GM23338 (cell line): ENCODE results near the gene CAV2. TPM values are rescaled to one million over a fixed set of nuclear protein-coding genes. Genes with fewer than 3 reads are reported as not detected.

ENCODE experiments used
- ATAC-seq: fragments of 200-7000 bp; cut with Tn5 transposase; 3 replicates; pipeline ENCODE4 v1.9.1; 2020
- DNase-seq: peaks from one replicate; pipeline ENCODE4 v3.0.0-alpha.2; 2015; ENCODE audit warnings: low spot score
- H2AFZ ChIP-seq: fragments of 200-600 bp; sonication (generic); 2 replicates; pipeline ENCODE4 v1.8.0; 2016; ENCODE audit warnings: antibody characterized with exemption, mild to moderate bottlenecking, moderate library complexity
- H3F3A ChIP-seq: fragments of 200-600 bp; sonication (generic); replicated peaks from 2 replicates; pipeline ENCODE4 v1.8.0; 2017; ENCODE audit warnings: antibody characterized with exemption, mixed run types, low read depth
- H3K27ac ChIP-seq: fragments of 200-600 bp; sonication (generic); 2 replicates; pipeline ENCODE4 v1.6.1; 2016; ENCODE audit warnings: low read depth
- H3K27me3 ChIP-seq: fragments of 200-600 bp; sonication (generic); 2 replicates; pipeline ENCODE4 v1.8.0; 2016; ENCODE audit warnings: mild to moderate bottlenecking, mixed run types, moderate library complexity; ENCODE audit not compliant: insufficient read depth
- H3K36me3 ChIP-seq: fragments of 200-600 bp; sonication (generic); 2 replicates; pipeline ENCODE4 v1.8.0; 2016; ENCODE audit warnings: mild to moderate bottlenecking; ENCODE audit not compliant: insufficient read depth
- H3K4me1 ChIP-seq: fragments of 200-600 bp; sonication (generic); 2 replicates; pipeline ENCODE4 v1.8.0; 2016; ENCODE audit warnings: mild to moderate bottlenecking, moderate library complexity; ENCODE audit not compliant: insufficient read depth
- H3K4me2 ChIP-seq: fragments of 200-600 bp; sonication (generic); 2 replicates; pipeline ENCODE4 v1.7.1; 2017; ENCODE audit warnings: mixed run types
- H3K4me3 ChIP-seq: fragments of 200-600 bp; sonication (generic); 2 replicates; pipeline ENCODE4 v1.6.1; 2016; ENCODE audit warnings: mixed run types
- H3K79me2 ChIP-seq: fragments of 200-600 bp; sonication (generic); replicated peaks from 2 replicates; pipeline ENCODE4 v1.8.0; 2017; ENCODE audit warnings: mild to moderate bottlenecking; ENCODE audit not compliant: insufficient read depth
- H3K9me2 ChIP-seq: fragments of 200-600 bp; sonication (generic); 2 replicates; pipeline ENCODE4 v1.8.0; 2017; ENCODE audit not compliant: insufficient read depth
- H4K20me1 ChIP-seq: fragments of 200-600 bp; sonication (generic); replicated peaks from 2 replicates; pipeline ENCODE4 v1.8.0; 2017; ENCODE audit warnings: mild to moderate bottlenecking; ENCODE audit not compliant: insufficient read depth
- H3K27ac Mint-ChIP-seq: 2 replicates; pipeline ENCODE4 v1.8.0; 2020; ENCODE audit warnings: inconsistent platforms, mild to moderate bottlenecking, moderate library complexity, mixed read lengths
- H3K27me3 Mint-ChIP-seq: 3 replicates; pipeline ENCODE4 v1.8.0; 2022; ENCODE audit warnings: low read depth, mild to moderate bottlenecking, moderate library complexity, mixed read lengths, inconsistent platforms; ENCODE audit not compliant: insufficient read depth, poor library complexity
- H3K36me3 Mint-ChIP-seq: 3 replicates; pipeline ENCODE4 v1.8.0; 2021; ENCODE audit warnings: low read depth, mild to moderate bottlenecking, inconsistent platforms, moderate library complexity, mixed read lengths
- H3K4me1 Mint-ChIP-seq: 3 replicates; pipeline ENCODE4 v1.8.0; 2020; ENCODE audit warnings: mild to moderate bottlenecking, inconsistent platforms, mixed read lengths
- H3K4me3 Mint-ChIP-seq: 3 replicates; pipeline ENCODE4 v1.8.0; 2021; ENCODE audit warnings: moderate library complexity, mild to moderate bottlenecking, inconsistent platforms, mixed read lengths
- H3K9me3 Mint-ChIP-seq: 3 replicates; pipeline ENCODE4 v1.8.0; 2020; ENCODE audit warnings: moderate library complexity, mild to moderate bottlenecking, inconsistent platforms, mixed read lengths
- CREB1 ChIP-seq: fragments of 250-450 bp; sonication (Bioruptor Pico); IDR thresholded peaks from 2 replicates; pipeline ENCODE4 v1.5.0; 2020; ENCODE audit warnings: low read depth, mild to moderate bottlenecking, moderate library complexity
- ETS1 ChIP-seq: IDR thresholded peaks from 2 replicates; pipeline ENCODE4 v1.6.1; 2016; ENCODE audit warnings: antibody characterized with exemption
- EZH2 ChIP-seq: fragments of 200-600 bp; sonication (generic); IDR thresholded peaks from one replicate; pipeline ENCODE4 v1.8.0; 2017; ENCODE audit warnings: antibody characterized with exemption, mild to moderate bottlenecking, low read depth; ENCODE audit not compliant: unreplicated experiment
- NANOG ChIP-seq: IDR thresholded peaks from 2 replicates; pipeline ENCODE4 v1.6.1; 2016; ENCODE audit warnings: antibody characterized with exemption, borderline replicate concordance
- REST ChIP-seq: IDR thresholded peaks from one replicate; pipeline ENCODE4 v1.6.1; 2018; ENCODE audit warnings: antibody characterized with exemption; ENCODE audit not compliant: unreplicated experiment
- ZNF114 ChIP-seq: fragments of 250-450 bp; sonication (Bioruptor Pico); IDR thresholded peaks from 2 replicates; pipeline ENCODE4 v1.5.0; 2020; ENCODE audit warnings: mild to moderate bottlenecking, moderate library complexity
- ZNF331 ChIP-seq: fragments of 250-450 bp; sonication (Bioruptor Pico); IDR thresholded peaks from 2 replicates; pipeline ENCODE4 v1.5.0; 2020; ENCODE audit warnings: low read depth, mild to moderate bottlenecking, moderate library complexity
- ZNF462 ChIP-seq: fragments of 250-450 bp; sonication (Bioruptor Pico); IDR thresholded peaks from 2 replicates; pipeline ENCODE4 v1.5.0; 2020; ENCODE audit warnings: mild to moderate bottlenecking, moderate library complexity
- polyA plus RNA-seq: library from polyadenylated mRNA; unstranded; fragments of >200 nt; fragmentation: Nextera tagmentation; extraction: Ambion mirVana; gene quantifications from 2 replicates; pipeline ENCODE4 v1.2.1, GENCODE V29; 2016
- total RNA-seq: library from RNA; depleted of rRNA; stranded (reverse); fragments of >200 nt; shearing (Covaris generic); gene quantifications from 2 replicates; pipeline ENCODE4 v1.2.3, GENCODE V29; 2014

CAV2 gene
- total and polyA plus RNA-seq, 2 experiments from 2014 or later, result 4.2 to 6.6 TPM

- Histone ChIP-seq H3K36me3 (no peaks in the 10 kb centered on the region), H3K4me1 (peaks cover 3% of the 10 kb centered on the region), H4K20me1 (no peaks in the 10 kb centered on the region), H2AFZ (no peak overlapping the region), H3K4me3 (no peak overlapping the region), H3F3A (no peaks in the 10 kb centered on the region), H3K27me3 (no peaks in the 10 kb centered on the region), H3K27ac (no peak overlapping the region), H3K4me2 (no peak overlapping the region), H3K79me2 (no peaks in the 10 kb centered on the region), H3K9me2 (no peaks in the 10 kb centered on the region)
- no peaks in the 10 kb centered on the region for H3K9me3 Mint-ChIP-seq
- H3K27me3 Mint-ChIP-seq, result peaks cover 2% of the 10 kb centered on the region
- no peak for ATAC-seq
- peaks cover 5% of the 10 kb centered on the region; the same call in 2 of the 3 replicates for H3K4me1 Mint-ChIP-seq
- TF ChIP-seq ZNF331 (CRISPR knock-in tag) (no peak), NANOG (no peak), REST (no peak), ETS1 (no peak), ZNF114 (CRISPR knock-in tag) (no peak), CREB1 (CRISPR knock-in tag) (no peak)
- no peak overlapping the region for H3K4me3 Mint-ChIP-seq
- H3K27ac Mint-ChIP-seq, result no peak overlapping the region
- H3K36me3 Mint-ChIP-seq, result no peaks in the 10 kb centered on the region
- no peak for DNase-seq
Observed at GRCh38 chr7:116509982-116510579, 10.5 kb downstream of the CAV2 start.

- ATAC-seq (no peak), DNase-seq (no peak)
- Histone ChIP-seq H3K4me3 (no peak overlapping the region), H3K9me2 (no peaks in the 10 kb centered on the region), H3K36me3 (no peaks in the 10 kb centered on the region), H3K79me2 (no peaks in the 10 kb centered on the region), H3K4me2 (no peak overlapping the region), H2AFZ (no peak overlapping the region), H3K4me1 (peaks cover 9% of the 10 kb centered on the region), H3F3A (no peaks in the 10 kb centered on the region), H3K27ac (no peak overlapping the region), H4K20me1 (no peaks in the 10 kb centered on the region), H3K27me3 (no peaks in the 10 kb centered on the region)
- no peak overlapping the region for H3K27ac Mint-ChIP-seq
- H3K4me1 Mint-ChIP-seq, result peaks cover 12% of the 10 kb centered on the region
- no peak overlapping the region for H3K4me3 Mint-ChIP-seq
- no peaks in the 10 kb centered on the region for H3K9me3 Mint-ChIP-seq
- H3K27me3 Mint-ChIP-seq, result peaks cover 2% of the 10 kb centered on the region
- no peaks in the 10 kb centered on the region for H3K36me3 Mint-ChIP-seq
- TF ChIP-seq EZH2 (no peak), ZNF331 (CRISPR knock-in tag) (no peak), ZNF114 (CRISPR knock-in tag) (no peak), ZNF462 (CRISPR knock-in tag) (no peak)
Observed at GRCh38 chr7:116510795-116511194, 11.3 kb downstream of the CAV2 start.
